Vagina (tissue), 2 donors: Measurements from ENCODE around the gene CCDC85B. TPM values are rescaled to one million over a fixed set of nuclear protein-coding genes. Genes with fewer than 3 reads are reported as not detected.
"Not testable (repeated sequence)": the region's sequence is repeated elsewhere in the genome, so short reads cannot be mapped to it uniquely, and the experiment has no call there.

Experiments used
- DNase-seq, 2 donors: peaks; one replicate each; pipeline ENCODE4 v3.0.0-alpha.2; 2017; ENCODE audit errors: extremely low spot score in 2 of 2
- H3K27ac ChIP-seq: fragments of 200-600 bp; sonication (generic); one replicate; pipeline ENCODE4 v1.5.1; 2019
- H3K27me3 ChIP-seq: fragments of 200-600 bp; sonication (generic); one replicate; pipeline ENCODE4 v1.5.1; 2019
- H3K36me3 ChIP-seq, 2 donors: fragments of 200-600 bp; sonication (generic); one replicate each; pipeline ENCODE4 v1.5.1; 2017 to 2019
- H3K4me1 ChIP-seq: fragments of 200-600 bp; sonication (generic); one replicate; pipeline ENCODE4 v1.5.1; 2019
- H3K4me3 ChIP-seq, 2 donors: fragments of 200-600 bp; sonication (generic); 1 replicate in 1 of 2; 2 replicates in 1 of 2; pipeline ENCODE4 v1.5.1; 2016 to 2019
- H3K9me3 ChIP-seq: fragments of 200-600 bp; sonication (generic); one replicate; pipeline ENCODE4 v1.5.1; 2019
- POLR2A ChIP-seq, 2 donors: fragments of 450-650 bp; IDR thresholded peaks; one replicate each; pipeline ENCODE4 v1.6.1; 2017; ENCODE audit warnings: antibody characterized with exemption in 2 of 2, mild to moderate bottlenecking in 2 of 2, moderate library complexity in 2 of 2
- POLR2AphosphoS5 ChIP-seq, 2 donors: sonication (generic); formaldehyde crosslinking; IDR thresholded peaks; one replicate each; pipeline ENCODE4 v1.9.0; 2017; ENCODE audit warnings: antibody characterized with exemption in 2 of 2, mild to moderate bottlenecking in 2 of 2, low read depth in 1 of 2; ENCODE audit not compliant: insufficient read depth in 1 of 2
- intact Hi-C: fragments of 100-400 bp; cut with DNase I; formaldehyde crosslinking; loops from one replicate; pipeline ENCODE4 v1.15.1; 2023
- total RNA-seq: library from RNA; depleted of rRNA; stranded (reverse); fragments of >200 nt; gene quantifications from one replicate; pipeline ENCODE4 v1.2.3, GENCODE V29; 2016
- TF ChIP-seq, protein P1 (sequence below), 3 experiments: fragments of 450-650 bp in 2 of 3; fragments of 200-600 bp in 1 of 3; sonication (generic) in 1 of 3; IDR thresholded peaks; one replicate each; pipeline ENCODE4 v1.5.1; 2017 to 2019; ENCODE audit warnings: antibody characterized with exemption in 3 of 3, mild to moderate bottlenecking in 2 of 3, moderate library complexity in 2 of 3

CCDC85B gene
- 76.4 TPM for total RNA-seq

DNA sequence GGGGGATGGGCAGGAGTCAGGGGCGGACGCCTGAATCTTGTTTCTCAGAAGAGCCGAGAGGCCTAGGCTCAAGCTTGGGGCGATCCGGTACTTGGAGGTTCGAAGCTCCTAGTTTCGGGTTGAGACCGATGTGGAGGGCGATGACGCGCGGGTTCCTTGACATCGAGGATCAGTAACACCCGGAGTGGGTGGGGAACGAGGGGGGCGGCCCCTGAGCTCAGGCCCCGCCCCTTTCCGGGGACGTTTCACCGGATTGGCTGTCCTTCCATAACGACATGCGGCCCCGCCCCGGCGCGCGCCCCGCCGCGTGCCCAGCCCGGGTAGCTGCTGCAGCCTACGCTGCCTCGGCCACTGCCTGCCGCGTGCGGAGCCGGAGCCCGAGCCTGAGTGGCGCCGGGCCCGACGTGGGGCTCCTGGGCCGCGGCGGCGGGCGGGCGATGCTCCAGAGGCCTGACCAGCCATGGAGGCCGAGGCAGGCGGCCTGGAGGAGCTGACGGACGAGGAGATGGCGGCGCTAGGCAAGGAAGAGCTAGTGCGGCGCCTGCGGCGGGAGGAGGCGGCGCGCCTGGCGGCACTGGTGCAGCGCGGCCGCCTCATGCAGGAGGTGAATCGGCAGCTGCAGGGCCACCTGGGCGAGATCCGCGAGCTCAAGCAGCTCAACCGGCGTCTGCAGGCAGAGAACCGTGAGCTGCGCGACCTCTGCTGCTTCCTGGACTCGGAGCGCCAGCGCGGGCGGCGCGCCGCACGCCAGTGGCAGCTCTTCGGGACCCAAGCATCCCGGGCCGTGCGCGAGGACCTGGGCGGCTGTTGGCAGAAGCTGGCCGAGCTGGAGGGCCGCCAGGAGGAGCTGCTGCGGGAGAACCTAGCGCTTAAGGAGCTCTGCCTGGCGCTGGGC, at the start of gene CCDC85B:
CCDC85B (plus strand) TSS at position 350 of the 895 bp plus-strand sequence; CDS start at position 461, 111 bp downstream.
- Histone ChIP-seq H3K4me3 (peak within 1 kb of the TSS; percentile 69 to 73), H3K27ac (peak within 1 kb of the TSS; percentile 97), H3K9me3 (no peaks in the 10 kb centered on the region), H3K36me3 (peaks cover 0 to 12% of the 10 kb centered on the region in 2 donors), H3K4me1 (peaks cover 66% of the 10 kb centered on the region), H3K27me3 (no peaks in the 10 kb centered on the region)
- intact Hi-C loops = loop anchor here (2.0 kb wide), 1 partner anchor 28 kb away; the partner anchor contains the start of genes C11orf68 and DRAP1
- peak in 1 of 2 donors; percentile 99 for DNase-seq
- TF ChIP-seq, protein P1, sequence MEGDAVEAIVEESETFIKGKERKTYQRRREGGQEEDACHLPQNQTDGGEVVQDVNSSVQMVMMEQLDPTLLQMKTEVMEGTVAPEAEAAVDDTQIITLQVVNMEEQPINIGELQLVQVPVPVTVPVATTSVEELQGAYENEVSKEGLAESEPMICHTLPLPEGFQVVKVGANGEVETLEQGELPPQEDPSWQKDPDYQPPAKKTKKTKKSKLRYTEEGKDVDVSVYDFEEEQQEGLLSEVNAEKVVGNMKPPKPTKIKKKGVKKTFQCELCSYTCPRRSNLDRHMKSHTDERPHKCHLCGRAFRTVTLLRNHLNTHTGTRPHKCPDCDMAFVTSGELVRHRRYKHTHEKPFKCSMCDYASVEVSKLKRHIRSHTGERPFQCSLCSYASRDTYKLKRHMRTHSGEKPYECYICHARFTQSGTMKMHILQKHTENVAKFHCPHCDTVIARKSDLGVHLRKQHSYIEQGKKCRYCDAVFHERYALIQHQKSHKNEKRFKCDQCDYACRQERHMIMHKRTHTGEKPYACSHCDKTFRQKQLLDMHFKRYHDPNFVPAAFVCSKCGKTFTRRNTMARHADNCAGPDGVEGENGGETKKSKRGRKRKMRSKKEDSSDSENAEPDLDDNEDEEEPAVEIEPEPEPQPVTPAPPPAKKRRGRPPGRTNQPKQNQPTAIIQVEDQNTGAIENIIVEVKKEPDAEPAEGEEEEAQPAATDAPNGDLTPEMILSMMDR (IDR thresholded peaks at IDR 0.05) = no peak
- TF ChIP-seq POLR2AphosphoS5 (IDR thresholded peaks at IDR 0.05; ENCODE audit: insufficient read depth in 1 of 2, low read depth in 1 of 2) (peak; percentile 85 to 97), POLR2A (IDR thresholded peaks at IDR 0.05) (peak; percentile 56 to 97)

DNA sequence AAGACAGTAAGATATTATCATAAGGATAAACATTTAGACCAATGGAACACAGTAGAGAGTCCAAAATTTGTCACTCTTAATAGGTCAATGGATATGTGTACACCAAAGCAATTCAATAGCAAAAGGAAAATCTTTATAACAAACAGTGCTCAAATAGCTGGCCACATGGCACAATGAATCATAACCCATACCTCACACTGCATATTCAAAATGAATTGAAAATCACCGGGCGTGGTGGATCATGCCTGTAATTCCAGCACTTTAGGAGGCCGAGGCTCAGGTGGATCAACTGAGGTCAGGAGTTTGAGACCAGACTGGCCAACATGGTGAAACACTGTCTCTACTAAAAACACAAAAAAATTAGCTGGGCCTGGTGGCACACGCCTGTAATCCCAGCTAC, 48.3 kb upstream of the CCDC85B start:
- DNase-seq = no peak
- no peaks in the 10 kb centered on the region for H3K36me3 ChIP-seq
- H3K27me3 ChIP-seq = no peaks in the 10 kb centered on the region
- intact Hi-C loops = loop anchor here (10.0 kb wide), 1 partner anchor 1827 kb away; no protein-coding TSS in a partner anchor
- H3K4me3 ChIP-seq = no peak overlapping the region
- no peak overlapping the region for H3K27ac ChIP-seq
- H3K4me1 ChIP-seq = no peaks in the 10 kb centered on the region
- no peaks in the 10 kb centered on the region for H3K9me3 ChIP-seq
- TF ChIP-seq POLR2AphosphoS5 (IDR thresholded peaks at IDR 0.05; ENCODE audit: insufficient read depth in 1 of 2, low read depth in 1 of 2) (no peak), POLR2A (IDR thresholded peaks at IDR 0.05) (no peak)
- TF ChIP-seq, protein P1 (IDR thresholded peaks at IDR 0.05) = no peak

DNA sequence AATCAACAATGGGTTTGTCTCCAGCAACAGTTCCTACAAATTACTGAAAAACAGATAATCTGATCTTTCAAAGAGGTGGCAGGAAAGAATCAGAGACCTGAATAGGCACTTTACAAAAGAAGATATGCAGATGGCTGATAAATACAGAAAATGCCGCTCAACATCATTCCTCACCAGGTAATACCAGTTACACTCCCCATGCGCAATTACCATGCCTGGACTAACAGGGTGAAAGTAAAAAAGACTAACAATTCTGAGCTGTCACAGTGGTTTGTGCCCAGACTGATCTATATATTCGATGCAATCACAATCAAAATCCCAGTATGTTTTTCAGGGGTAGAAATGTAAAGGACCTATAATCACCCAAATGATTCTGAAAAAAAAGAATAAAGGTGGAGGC, 46.7 kb upstream of the CCDC85B start:
- Histone ChIP-seq H3K4me1 (no peaks in the 10 kb centered on the region), H3K9me3 (no peaks in the 10 kb centered on the region), H3K27me3 (no peaks in the 10 kb centered on the region), H3K27ac (no peak overlapping the region), H3K4me3 (no peak overlapping the region), H3K36me3 (no peaks in the 10 kb centered on the region)
- no peak for TF ChIP-seq POLR2A (IDR thresholded peaks at IDR 0.05)
- TF ChIP-seq, protein P1 (IDR thresholded peaks at IDR 0.05) = no peak
- no peak for TF ChIP-seq POLR2AphosphoS5 (IDR thresholded peaks at IDR 0.05; ENCODE audit: insufficient read depth in 1 of 2, low read depth in 1 of 2)
- DNase-seq = no peak
- intact Hi-C loops = loop anchor here (10.0 kb wide), 1 partner anchor 1829 kb away; no protein-coding TSS in a partner anchor

DNA sequence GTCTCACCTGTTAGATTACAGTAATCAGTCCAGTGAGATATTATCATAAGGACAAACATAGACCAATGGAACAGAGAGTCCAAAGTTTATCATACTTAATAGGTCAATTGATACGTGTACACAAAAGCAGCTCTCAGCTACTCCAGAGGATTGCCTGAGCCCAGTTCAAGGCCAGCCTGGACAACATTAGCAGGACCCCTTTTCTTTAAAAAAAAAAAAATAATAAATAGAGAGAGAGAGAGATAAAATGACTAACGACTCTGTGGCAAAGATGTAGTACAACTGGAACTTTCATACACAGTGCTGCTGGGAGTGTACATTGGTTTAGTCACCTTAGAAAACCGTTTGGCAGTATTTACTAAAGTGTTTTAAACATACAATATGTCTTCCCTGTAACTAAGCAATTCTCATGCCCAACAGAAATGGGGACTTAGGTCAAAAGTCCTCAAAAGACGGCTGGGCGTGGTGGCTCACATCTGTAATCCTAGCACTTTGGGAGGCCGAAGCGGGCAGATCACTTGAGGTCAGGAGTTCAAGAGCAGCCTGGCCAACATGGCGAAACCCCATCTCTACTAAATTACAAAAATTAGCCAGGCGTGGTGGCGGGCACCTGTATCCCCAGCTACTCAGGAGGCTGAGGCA, 46.1 kb upstream of the CCDC85B start:
- Histone ChIP-seq H3K9me3 (no peaks in the 10 kb centered on the region), H3K4me3 (no peak overlapping the region), H3K27me3 (no peaks in the 10 kb centered on the region), H3K4me1 (no peaks in the 10 kb centered on the region), H3K36me3 (no peaks in the 10 kb centered on the region), H3K27ac (no peak overlapping the region)
- no peak for TF ChIP-seq POLR2A (IDR thresholded peaks at IDR 0.05)
- TF ChIP-seq POLR2AphosphoS5 (IDR thresholded peaks at IDR 0.05; ENCODE audit: insufficient read depth in 1 of 2, low read depth in 1 of 2) = no peak
- no peak for DNase-seq
- intact Hi-C loops = loop anchor here (10.0 kb wide), 1 partner anchor 1830 kb away; no protein-coding TSS in a partner anchor

DNA sequence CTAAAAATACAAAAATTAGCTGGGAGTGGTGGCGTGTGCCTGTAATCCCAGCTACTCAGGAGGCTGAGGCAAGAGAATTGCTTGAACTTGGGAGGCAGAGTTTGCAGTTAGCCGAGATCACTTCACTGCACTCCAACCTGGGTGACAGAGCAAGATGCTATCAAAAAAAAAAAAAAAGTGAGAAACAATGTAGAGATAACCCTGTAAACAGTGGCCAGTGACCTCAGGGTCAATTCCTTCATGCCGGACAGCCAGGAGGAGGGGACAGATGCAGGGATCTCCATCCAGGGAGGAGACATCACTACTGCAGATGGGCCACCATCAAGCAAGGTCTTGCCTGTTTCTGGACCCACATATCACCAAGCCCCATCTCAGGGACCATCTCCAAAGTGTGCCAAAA, 42.7 kb upstream of the CCDC85B start:
- Histone ChIP-seq H3K9me3 (no peaks in the 10 kb centered on the region), H3K27me3 (no peaks in the 10 kb centered on the region), H3K36me3 (peaks cover 0 to 14% of the 10 kb centered on the region in 2 donors), H3K27ac (no peak overlapping the region), H3K4me3 (no peak overlapping the region), H3K4me1 (no peaks in the 10 kb centered on the region)
- intact Hi-C loops = loop anchor here (10.0 kb wide), 1 partner anchor 1833 kb away; no protein-coding TSS in a partner anchor
- TF ChIP-seq POLR2AphosphoS5 (IDR thresholded peaks at IDR 0.05; ENCODE audit: insufficient read depth in 1 of 2, low read depth in 1 of 2) (no peak), POLR2A (IDR thresholded peaks at IDR 0.05) (no peak)
- TF ChIP-seq, protein P1 (IDR thresholded peaks at IDR 0.05) = no peak
- no peak for DNase-seq

DNA sequence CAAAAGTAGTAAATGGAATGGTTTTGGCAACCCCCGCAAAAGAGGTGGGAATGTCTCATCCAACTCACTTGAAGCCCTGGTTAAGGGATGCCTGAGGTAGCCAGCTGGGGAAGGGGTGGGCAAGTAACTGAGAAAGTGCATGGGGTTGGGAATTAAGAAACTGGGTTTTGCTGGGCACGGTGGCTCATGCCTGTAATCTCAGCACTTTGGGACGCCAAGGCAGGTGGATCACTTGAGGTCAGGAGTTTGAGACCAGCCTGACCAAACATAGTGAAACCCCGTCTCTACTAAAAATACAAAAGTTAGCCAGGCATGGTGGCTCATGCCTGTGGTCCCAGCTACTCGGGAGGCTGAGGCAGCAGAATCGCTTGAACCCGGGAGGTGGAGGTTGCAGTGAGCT, 41.8 kb upstream of the CCDC85B start:
- intact Hi-C loops = loop anchor here (10.0 kb wide), 1 partner anchor 1834 kb away; no protein-coding TSS in a partner anchor

More for the DNA sequence above, 41.8 kb upstream of the CCDC85B start:
- not testable (repeated sequence) for H3K4me3 ChIP-seq, DNase-seq, H3K9me3 ChIP-seq, H3K27ac ChIP-seq, H3K27me3 ChIP-seq, H3K4me1 ChIP-seq
- H3K36me3 ChIP-seq = peaks cover 0 to 23% of the 10 kb centered on the region in 2 donors
